ENCODE measurements around the gene FADS2.

FADS2 gene

GRCh38 chr11:61829806-61830205, 1.7 kb downstream of the FADS2 start:
- H3K9ac ChIP-seq (ENCODE audit: low read length) = peak overlapping the region; percentile 98
- no peaks in the 10 kb centered on the region for H3K9me3 ChIP-seq (ENCODE audit: control insufficient read depth, insufficient read depth, low read depth, low read length)
- peaks cover 29% of the 10 kb centered on the region; the same call in 1 of the 2 replicates for H3K36me3 ChIP-seq (ENCODE audit: control insufficient read depth, insufficient read depth, low read length)
- H3K4me1 ChIP-seq (ENCODE audit: control insufficient read depth, insufficient read depth, low read length) = peaks cover 61% of the 10 kb centered on the region
- H3K4me3 ChIP-seq (ENCODE audit: low read depth, low read length) = peak overlapping the region; percentile 99
- H3K27ac ChIP-seq (ENCODE audit: low read depth, low read length) = no peak overlapping the region; the same call in 1 of the 2 replicates
- no peaks in the 10 kb centered on the region for H3K27me3 ChIP-seq (ENCODE audit: control insufficient read depth, insufficient read depth, low read length)

- Histone ChIP-seq H3K27ac (ENCODE audit: low read depth, low read length) (no peak overlapping the region), H3K27me3 (ENCODE audit: control insufficient read depth, insufficient read depth, low read length) (no peaks in the 10 kb centered on the region), H3K9ac (ENCODE audit: low read length) (peak overlapping the region; percentile 98), H3K36me3 (ENCODE audit: control insufficient read depth, insufficient read depth, low read length) (peaks cover 29% of the 10 kb centered on the region; the same call in 1 of the 2 replicates), H3K9me3 (ENCODE audit: control insufficient read depth, insufficient read depth, low read depth, low read length) (no peaks in the 10 kb centered on the region), H3K4me3 (ENCODE audit: low read depth, low read length) (peak overlapping the region; percentile 99), H3K4me1 (ENCODE audit: control insufficient read depth, insufficient read depth, low read length) (peaks cover 66% of the 10 kb centered on the region)
These were observed 2.4 kb downstream of the FADS2 start for GRCh38 chr11:61830237-61831105.

- H3K27me3 ChIP-seq (ENCODE audit: control insufficient read depth, insufficient read depth, low read length) = no peaks in the 10 kb centered on the region
- no peaks in the 10 kb centered on the region for H3K9me3 ChIP-seq (ENCODE audit: control insufficient read depth, insufficient read depth, low read depth, low read length)
- no peak overlapping the region for H3K9ac ChIP-seq (ENCODE audit: low read length)
- H3K4me3 ChIP-seq (ENCODE audit: low read depth, low read length) = no peak overlapping the region
- peaks cover 58% of the 10 kb centered on the region for H3K4me1 ChIP-seq (ENCODE audit: control insufficient read depth, insufficient read depth, low read length)
- peaks cover 32% of the 10 kb centered on the region for H3K36me3 ChIP-seq (ENCODE audit: control insufficient read depth, insufficient read depth, low read length)
- no peak overlapping the region for H3K27ac ChIP-seq (ENCODE audit: low read depth, low read length)
These were observed 4.1 kb downstream of the FADS2 start for GRCh38 chr11:61832207-61832606.

- Histone ChIP-seq H3K36me3 (ENCODE audit: control insufficient read depth, insufficient read depth, low read length) (peaks cover 37% of the 10 kb centered on the region), H3K27me3 (ENCODE audit: control insufficient read depth, insufficient read depth, low read length) (no peaks in the 10 kb centered on the region), H3K4me3 (ENCODE audit: low read depth, low read length) (no peak overlapping the region), H3K27ac (ENCODE audit: low read depth, low read length) (no peak overlapping the region), H3K9me3 (ENCODE audit: control insufficient read depth, insufficient read depth, low read depth, low read length) (no peaks in the 10 kb centered on the region), H3K9ac (ENCODE audit: low read length) (no peak overlapping the region), H3K4me1 (ENCODE audit: control insufficient read depth, insufficient read depth, low read length) (peaks cover 57% of the 10 kb centered on the region)
These were observed 4.7 kb downstream of the FADS2 start for GRCh38 chr11:61832754-61833153.

- Histone ChIP-seq H3K4me3 (ENCODE audit: low read depth, low read length) (no peak overlapping the region; the same call in 1 of the 2 replicates), H3K27ac (ENCODE audit: low read depth, low read length) (no peak overlapping the region), H3K27me3 (ENCODE audit: control insufficient read depth, insufficient read depth, low read length) (no peaks in the 10 kb centered on the region), H3K4me1 (ENCODE audit: control insufficient read depth, insufficient read depth, low read length) (peaks cover 57% of the 10 kb centered on the region), H3K9me3 (ENCODE audit: control insufficient read depth, insufficient read depth, low read depth, low read length) (no peaks in the 10 kb centered on the region), H3K36me3 (ENCODE audit: control insufficient read depth, insufficient read depth, low read length) (peaks cover 44% of the 10 kb centered on the region), H3K9ac (ENCODE audit: low read length) (no peak overlapping the region)
These were observed 5.4 kb downstream of the FADS2 start for GRCh38 chr11:61833471-61833870.

GRCh38 chr11:61833926-61834277, 5.8 kb downstream of the FADS2 start:
- peak overlapping the region; percentile 5; the same call in 1 of the 2 replicates for H3K27ac ChIP-seq (ENCODE audit: low read depth, low read length)
- H3K4me3 ChIP-seq (ENCODE audit: low read depth, low read length) = peak overlapping the region; percentile 4; the same call in 1 of the 2 replicates
- H3K27me3 ChIP-seq (ENCODE audit: control insufficient read depth, insufficient read depth, low read length) = no peaks in the 10 kb centered on the region
- peaks cover 57% of the 10 kb centered on the region for H3K4me1 ChIP-seq (ENCODE audit: control insufficient read depth, insufficient read depth, low read length)
- peak overlapping the region; percentile 23 for H3K9ac ChIP-seq (ENCODE audit: low read length)
- peaks cover 49% of the 10 kb centered on the region for H3K36me3 ChIP-seq (ENCODE audit: control insufficient read depth, insufficient read depth, low read length)
- no peaks in the 10 kb centered on the region for H3K9me3 ChIP-seq (ENCODE audit: control insufficient read depth, insufficient read depth, low read depth, low read length)

GRCh38 chr11:61834278-61835048, 6.4 kb downstream of the FADS2 start:
- no peaks in the 10 kb centered on the region for H3K27me3 ChIP-seq (ENCODE audit: control insufficient read depth, insufficient read depth, low read length)
- H3K27ac ChIP-seq (ENCODE audit: low read depth, low read length) = peak overlapping the region; percentile 48; the same call in 1 of the 2 replicates
- peaks cover 52% of the 10 kb centered on the region for H3K36me3 ChIP-seq (ENCODE audit: control insufficient read depth, insufficient read depth, low read length)
- peaks cover 54% of the 10 kb centered on the region for H3K4me1 ChIP-seq (ENCODE audit: control insufficient read depth, insufficient read depth, low read length)
- peak overlapping the region; percentile 23 for H3K9ac ChIP-seq (ENCODE audit: low read length)
- H3K4me3 ChIP-seq (ENCODE audit: low read depth, low read length) = peak overlapping the region; percentile 4; the same call in 1 of the 2 replicates
- no peaks in the 10 kb centered on the region for H3K9me3 ChIP-seq (ENCODE audit: control insufficient read depth, insufficient read depth, low read depth, low read length)

GRCh38 chr11:61836193-61836592, 8.1 kb downstream of the FADS2 start:
- H3K4me3 ChIP-seq (ENCODE audit: low read depth, low read length) = no peak overlapping the region
- H3K36me3 ChIP-seq (ENCODE audit: control insufficient read depth, insufficient read depth, low read length) = peaks cover 69% of the 10 kb centered on the region
- no peaks in the 10 kb centered on the region for H3K27me3 ChIP-seq (ENCODE audit: control insufficient read depth, insufficient read depth, low read length)
- peaks cover 38% of the 10 kb centered on the region for H3K4me1 ChIP-seq (ENCODE audit: control insufficient read depth, insufficient read depth, low read length)
- no peak overlapping the region for H3K9ac ChIP-seq (ENCODE audit: low read length)
- H3K27ac ChIP-seq (ENCODE audit: low read depth, low read length) = no peak overlapping the region
- no peaks in the 10 kb centered on the region for H3K9me3 ChIP-seq (ENCODE audit: control insufficient read depth, insufficient read depth, low read depth, low read length)

- no peaks in the 10 kb centered on the region for H3K9me3 ChIP-seq (ENCODE audit: control insufficient read depth, insufficient read depth, low read depth, low read length)
- no peak overlapping the region for H3K27ac ChIP-seq (ENCODE audit: low read depth, low read length)
- peaks cover 70% of the 10 kb centered on the region for H3K36me3 ChIP-seq (ENCODE audit: control insufficient read depth, insufficient read depth, low read length)
- no peak overlapping the region for H3K9ac ChIP-seq (ENCODE audit: low read length)
- no peak overlapping the region for H3K4me3 ChIP-seq (ENCODE audit: low read depth, low read length)
- H3K27me3 ChIP-seq (ENCODE audit: control insufficient read depth, insufficient read depth, low read length) = no peaks in the 10 kb centered on the region
- H3K4me1 ChIP-seq (ENCODE audit: control insufficient read depth, insufficient read depth, low read length) = peaks cover 29% of the 10 kb centered on the region
These were observed 9.4 kb downstream of the FADS2 start for GRCh38 chr11:61837411-61838005.

GRCh38 chr11:61838501-61838900, 10.4 kb downstream of the FADS2 start:
- Histone ChIP-seq H3K27me3 (ENCODE audit: control insufficient read depth, insufficient read depth, low read length) (no peaks in the 10 kb centered on the region), H3K36me3 (ENCODE audit: control insufficient read depth, insufficient read depth, low read length) (peaks cover 73% of the 10 kb centered on the region), H3K4me3 (ENCODE audit: low read depth, low read length) (no peak overlapping the region), H3K9me3 (ENCODE audit: control insufficient read depth, insufficient read depth, low read depth, low read length) (no peaks in the 10 kb centered on the region), H3K9ac (ENCODE audit: low read length) (no peak overlapping the region), H3K27ac (ENCODE audit: low read depth, low read length) (no peak overlapping the region), H3K4me1 (ENCODE audit: control insufficient read depth, insufficient read depth, low read length) (peaks cover 20% of the 10 kb centered on the region)
